K562 (cell line): ENCODE data around the gene PEAR1. TPM values are rescaled to one million over a fixed set of nuclear protein-coding genes. Genes with fewer than 3 reads are reported as not detected.

Experiments
- ATAC-seq: fragments of 200-7000 bp; cut with Tn5 transposase; 3 replicates; pipeline ENCODE4 v1.9.1; 2020; ENCODE audit warnings: moderate library complexity
- BruUV-seq: library from RNA; stranded (reverse); fragments of 400-500 nt; replicated peaks from 2 replicates; lab custom pipeline; 2021; lab: Mats Ljungman, UMichigan
- CTCF ChIA-PET: fragments of 300-600 bp; formaldehyde crosslinking; extraction: SDS; loops from one replicate; lab custom pipeline; 2021; ENCODE audit warnings: low intra/inter-chr PET ratio; lab: Yijun Ruan, JAX
- POLR2A ChIA-PET: fragments of 300-600, 350-650 bp; sonication (Branson Sonifier 250); formaldehyde crosslinking; extraction: SDS; loops from one replicate; lab custom pipeline; 2021; ENCODE audit warnings: antibody characterized with exemption, inconsistent platforms; lab: Yijun Ruan, JAX
- DNase-seq, 4 experiments: peaks; one replicate each; pipeline versions ENCODE4 v3.0.0 to v3.0.0-alpha.2; 2011 to 2018; ENCODE audit warnings: low spot score in 3 of 4, mixed read lengths in 3 of 4; ENCODE audit errors: extremely low read depth in 1 of 4
- FAIRE-seq: peaks from 2 replicates; lab custom pipeline; 2011; peaks lifted over from hg19 to GRCh38; lab: Jason Lieb, UNC
- H2AFZ ChIP-seq: 2 replicates; pipeline ENCODE4 v1.6.0; 2011; ENCODE audit warnings: low read depth, low read length, control low read depth, inconsistent platforms
- H3K27ac ChIP-seq: fragments of 200-600 bp; 3 replicates; pipeline ENCODE4 v1.8.0; 2011; ENCODE audit warnings: low read depth, mild to moderate bottlenecking, control low read depth, inconsistent platforms, low read length, moderate library complexity, mixed read lengths; ENCODE audit errors: extremely low read depth
- H3K27me3 ChIP-seq, 2 experiments: fragments of 300-600 bp in 1 of 2; 2 replicates in 1 of 2; 3 replicates in 1 of 2; pipeline versions ENCODE4 v1.6.0 to v1.8.0; 2011; ENCODE audit warnings: inconsistent platforms in 2 of 2, low read length in 2 of 2, mild to moderate bottlenecking in 1 of 2, mixed read lengths in 1 of 2, moderate library complexity in 1 of 2; ENCODE audit not compliant: control insufficient read depth in 2 of 2, insufficient read depth in 2 of 2
- H3K36me3 ChIP-seq: fragments of 300-600 bp; 3 replicates; pipeline ENCODE4 v1.8.0; 2011; ENCODE audit warnings: mild to moderate bottlenecking, low read length, inconsistent platforms; ENCODE audit not compliant: control insufficient read depth, insufficient read depth
- H3K4me1 ChIP-seq, 2 experiments: fragments of 200-600 bp in 1 of 2; replicated peaks in 1 of 2; 2 replicates in 1 of 2; 3 replicates in 1 of 2; pipeline versions ENCODE4 v1.5.1 to v1.8.0; 2011; ENCODE audit warnings: inconsistent platforms in 2 of 2, low read length in 2 of 2, mild to moderate bottlenecking in 1 of 2, mixed read lengths in 1 of 2, moderate library complexity in 1 of 2; ENCODE audit not compliant: control insufficient read depth in 2 of 2, insufficient read depth in 2 of 2
- H3K4me2 ChIP-seq: 2 replicates; pipeline ENCODE4 v1.6.1; 2011; ENCODE audit warnings: low read length, control low read depth, inconsistent platforms, mixed read lengths; ENCODE audit not compliant: insufficient read depth
- H3K4me3 ChIP-seq: fragments of 200-600 bp; sonication (generic), shearing (Covaris generic); 2 replicates; pipeline ENCODE4 v1.5.1; 2016; ENCODE audit warnings: control low read depth, inconsistent platforms
- H3K79me2 ChIP-seq: fragments of 200-600 bp; 3 replicates; pipeline ENCODE4 v1.8.0; 2011; ENCODE audit warnings: low read length, inconsistent platforms; ENCODE audit not compliant: control insufficient read depth, insufficient read depth
- H3K9ac ChIP-seq, 2 experiments: 2 replicates each; pipeline versions ENCODE4 v1.6.0 to v1.6.1; 2011; ENCODE audit warnings: low read depth in 2 of 2, low read length in 2 of 2, control low read depth in 1 of 2, inconsistent platforms in 1 of 2, mild to moderate bottlenecking in 1 of 2, mixed read lengths in 1 of 2; ENCODE audit not compliant: insufficient read depth in 1 of 2
- H3K9me1 ChIP-seq: one replicate; pipeline ENCODE4 v1.6.0; 2011; ENCODE audit warnings: inconsistent platforms, mild to moderate bottlenecking, low read length, moderate library complexity; ENCODE audit not compliant: control insufficient read depth, insufficient read depth
- H3K9me3 ChIP-seq: replicated peaks from 2 replicates; pipeline ENCODE4 v1.5.1; 2011; ENCODE audit warnings: low read depth, low read length, inconsistent platforms; ENCODE audit not compliant: control insufficient read depth, insufficient read depth
- H4K20me1 ChIP-seq: replicated peaks from 2 replicates; pipeline ENCODE4 v1.6.1; 2011; ENCODE audit warnings: low read length, inconsistent platforms, mixed read lengths; ENCODE audit not compliant: control insufficient read depth, insufficient read depth
- ARID4B ChIP-seq: sonication (generic); formaldehyde crosslinking; IDR thresholded peaks from 2 replicates; pipeline ENCODE4 v1.8.0; 2022; ENCODE audit warnings: mild to moderate bottlenecking, missing genetic modification reagents
- BMI1 ChIP-seq: fragments of 150-350 bp; IDR thresholded peaks from 2 replicates; pipeline ENCODE4 v1.6.1; 2014; ENCODE audit warnings: low read length
- BRD9 ChIP-seq: fragments of 450-650 bp; IDR thresholded peaks from 2 replicates; pipeline ENCODE4 v1.6.1; 2018; ENCODE audit warnings: low read depth; ENCODE audit not compliant: partially characterized antibody
- CTCF ChIP-seq, 3 experiments: IDR thresholded peaks in 2 of 3; conservative IDR thresholded peaks in 1 of 3; 2 replicates each; pipeline ENCODE4 v1.5.1; 2011 to 2012; ENCODE audit warnings: low read length in 3 of 3, mild to moderate bottlenecking in 3 of 3, control low read depth in 2 of 3, improper control_type of control experiment in 1 of 3, inconsistent platforms in 1 of 3, low read depth in 1 of 3, mixed read lengths in 1 of 3, moderate library complexity in 1 of 3; ENCODE audit not compliant: insufficient read depth in 2 of 3
- EWSR1 ChIP-seq: fragments of 450-650 bp; IDR thresholded peaks from 2 replicates; pipeline ENCODE4 v1.6.1; 2018; ENCODE audit warnings: borderline replicate concordance, mild to moderate bottlenecking, low read depth, moderate library complexity; ENCODE audit not compliant: partially characterized antibody
- MAFF ChIP-seq: IDR thresholded peaks from 2 replicates; pipeline ENCODE4 v1.6.1; 2012; ENCODE audit warnings: low read length, improper control_type of control experiment
- MXD1 ChIP-seq: fragments of 250-450 bp; sonication (Bioruptor Pico); IDR thresholded peaks from 2 replicates; pipeline ENCODE4 v1.8.0; 2021; ENCODE audit warnings: borderline replicate concordance, mild to moderate bottlenecking, moderate library complexity; ENCODE audit not compliant: poor library complexity, severe bottlenecking
- NFYB ChIP-seq: IDR thresholded peaks from 2 replicates; pipeline ENCODE4 v1.6.1; 2011; ENCODE audit warnings: mild to moderate bottlenecking, moderate library complexity; ENCODE audit not compliant: insufficient read length; ENCODE audit errors: extremely low read depth
- PHB ChIP-seq: fragments of 250-450 bp; sonication (Bioruptor Pico); IDR thresholded peaks from 2 replicates; pipeline ENCODE4 v1.5.0; 2021
- U2AF1 ChIP-seq: fragments of 200-400 bp; formaldehyde crosslinking; optimal IDR thresholded peaks from 2 replicates; pipeline ENCODE3; 2017; ENCODE audit warnings: mild to moderate bottlenecking, low read depth, low read length, moderate library complexity
- ZC3H11A ChIP-seq: IDR thresholded peaks from 2 replicates; pipeline ENCODE4 v1.6.1; 2012; ENCODE audit warnings: low read depth, low read length, improper control_type of control experiment
- ZNF143 ChIP-seq: sonication (generic); formaldehyde crosslinking; IDR thresholded peaks from 2 replicates; pipeline ENCODE4 v1.9.0; 2022; ENCODE audit warnings: mild to moderate bottlenecking, missing genetic modification reagents
- ZNF449 ChIP-seq: fragments of 250-450 bp; sonication (Bioruptor Pico); IDR thresholded peaks from 2 replicates; pipeline ENCODE4 v1.8.0; 2022; ENCODE audit warnings: moderate library complexity, mild to moderate bottlenecking, inconsistent platforms
- ZNF561 ChIP-seq: fragments of 450-650 bp; formaldehyde crosslinking; conservative IDR thresholded peaks from 2 replicates; pipeline ENCODE4 v1.4.0; 2020; ENCODE audit warnings: mild to moderate bottlenecking, moderate library complexity
- WGBS: fragments of 100-300 bp; shearing (Covaris generic); methylation state at CpG from one replicate; pipeline ENCODE4 v1.1.6; 2016; ENCODE audit warnings: low coverage, mixed read lengths; ENCODE audit not compliant: insufficient coverage; ENCODE audit errors: missing lambda C conversion rate; 5-methylcytosine and 5-hydroxymethylcytosine counted together
- in situ Hi-C: fragments of 300-500 bp; cut with MboI; formaldehyde crosslinking; loops from 4 replicates; pipeline ENCODE4 v1.15.0; 2018; ENCODE audit warnings: inconsistent platforms, mixed read lengths
- intact Hi-C: fragments of 100-400 bp; cut with micrococcal nuclease; formaldehyde crosslinking; loops from 2 replicates; pipeline ENCODE4 v1.14.2; 2022
- polyA plus RNA-seq, 8 experiments: library from polyadenylated mRNA; depleted of rRNA in 4 of 8; stranded (reverse) in 5 of 8; unstranded in 3 of 8; fragments of >200 nt; fragmentation: Nextera tagmentation in 2 of 8; fragmentation: Illumina TruSeq in 1 of 8; extraction: Ambion mirVana in 2 of 8; extraction: Trizol in 1 of 8; gene quantifications; 2 replicates each; pipeline versions ENCODE4 v1.2.1 to v1.2.3, GENCODE V29; 2011 to 2014; ENCODE audit warnings: inconsistent platforms in 1 of 8, missing spikeins in 1 of 8
- total RNA-seq, 7 experiments: library from RNA; depleted of rRNA in 6 of 7; stranded (reverse); fragments of >200 nt in 6 of 7; fragmentation: Illumina TruSeq in 2 of 7; extraction: Trizol in 2 of 7; gene quantifications; 2 replicates each; pipeline versions ENCODE4 v1.2.1 to v1.2.3, GENCODE V29; 2011 to 2021; ENCODE audit warnings: low replicate concordance in 1 of 7

The PEAR1 gene
- total and polyA plus RNA-seq, 9 of the 15 experiments (the other 6 are each of a cell fraction or from before 2014, with no cell fraction given): 0.87 to 13.9 (median 6.1) TPM

- Histone ChIP-seq H3K4me3 (no peak overlapping the region), H3K79me2 (no peaks in the 10 kb centered on the region), H4K20me1 (no peaks in the 10 kb centered on the region; the same call in 1 of the 2 replicates), H3K27ac (no peak overlapping the region), H3K9me1 (peaks cover 3% of the 10 kb centered on the region), H3K9ac (peak overlapping the region in 1 of 2 experiments; percentile 37; a peak in 1 of 4 replicates), H2AFZ (no peak overlapping the region), H3K4me2 (no peak overlapping the region), H3K27me3 (no peaks in the 10 kb centered on the region), H3K9me3 (no peaks in the 10 kb centered on the region), H3K36me3 (peaks cover 16% of the 10 kb centered on the region; the same call in 1 of the 3 replicates), H3K4me1 (no peaks in the 10 kb centered on the region; a peak in 1 of 5 replicates)
- ATAC-seq (no peak), DNase-seq (no peak), FAIRE-seq (no peak)
- POLR2A ChIA-PET: interaction anchor here (1.2 kb wide), 2 partner anchors 10 to 12 kb away, joined by 3 to 5 read pairs; no protein-coding TSS in a partner anchor
- BruUV-seq: no TSS peak
- in situ Hi-C loops (no loop called here), intact Hi-C loops (no loop called here)
- WGBS: 77% methylated on average over 10 of the region's 10 CpGs
- CTCF ChIA-PET: no interaction called here
- TF ChIP-seq ZNF449 (CRISPR knock-in tag): no peak
- no peak for TF ChIP-seq BRD9
- no peak for TF ChIP-seq BMI1
- TF ChIP-seq ZNF561 (CRISPR knock-in tag): no peak
- TF ChIP-seq MXD1 (CRISPR knock-in tag): no peak
- no peak for TF ChIP-seq EWSR1
- no peak for TF ChIP-seq U2AF1
- TF ChIP-seq CTCF (IDR thresholded peaks at IDR 0.05 in 2 of 3, conservative IDR thresholded peaks at IDR 0.05 in 1 of 3; ENCODE audit: insufficient read depth in 2 of 3, low read depth in 1 of 3, low read length in 3 of 3): no peak
- TF ChIP-seq PHB (CRISPR knock-in tag): no peak
- TF ChIP-seq ZNF143 (CRISPR knock-in tag): no peak
- no peak for TF ChIP-seq MAFF
- no peak for TF ChIP-seq ZC3H11A
- no peak for TF ChIP-seq ARID4B (CRISPR knock-in tag)
- TF ChIP-seq NFYB: no peak
These were observed 43.3 kb downstream of the PEAR1 start for GRCh38 chr1:156936721-156937220.
